ENCODE data around the gene RAPGEF4. TPM values are rescaled to one million over a fixed set of nuclear protein-coding genes. Genes with fewer than 3 reads are reported as not detected.

Gene RAPGEF4
- total RNA-seq, 1 experiment from 2014 or later = 2.2 TPM

DNA sequence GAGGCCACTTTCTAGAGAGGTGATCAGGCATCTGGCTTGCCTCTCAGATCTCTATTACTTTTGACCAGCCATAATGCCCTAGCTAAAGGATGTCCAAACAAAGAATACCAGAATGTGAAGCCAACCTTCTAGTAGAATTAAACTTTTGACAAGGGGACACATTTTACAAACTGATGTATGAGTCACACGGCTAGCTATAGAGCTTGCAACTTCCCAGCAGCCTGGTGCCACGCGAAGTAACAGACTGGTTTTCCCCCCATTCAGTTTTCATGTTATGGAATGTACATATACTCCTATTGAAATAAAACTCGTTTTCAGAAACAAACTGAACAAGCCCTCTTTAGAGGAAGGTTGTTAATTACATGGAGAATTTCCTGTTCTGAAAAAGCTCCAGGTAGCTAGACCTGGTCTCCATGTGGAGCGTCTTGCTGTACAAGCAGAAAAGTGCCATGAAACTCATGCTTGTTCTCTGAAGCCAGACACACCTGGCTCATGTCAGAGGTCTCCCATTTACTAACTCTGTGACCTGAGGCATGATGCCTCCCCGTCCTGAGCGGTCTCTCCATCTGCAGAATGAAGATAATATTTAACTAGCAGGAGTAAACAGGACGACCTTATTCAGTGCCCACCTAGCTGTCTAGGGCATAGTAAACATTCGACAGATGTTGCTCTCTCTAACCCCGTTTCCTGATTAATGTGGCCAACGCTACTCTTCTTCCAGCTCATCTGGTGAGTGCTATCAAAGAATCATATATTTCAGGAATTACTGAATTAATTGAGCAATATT lies 258.5 kb downstream of the RAPGEF4 start:
- CTCF ChIA-PET = no interaction called here
- POLR2A ChIA-PET = no interaction called here
- H3K27ac Mint-ChIP-seq = no peak overlapping the region
- ATAC-seq (no peak), DNase-seq (ENCODE audit: low spot score) (no peak)
- no peak overlapping the region for H3K4me3 Mint-ChIP-seq
- H3K4me1 Mint-ChIP-seq = peaks cover 17% of the 10 kb centered on the region
- no peaks in the 10 kb centered on the region for H3K9me3 Mint-ChIP-seq
- H3K27me3 Mint-ChIP-seq (ENCODE audit: low read depth) = no peaks in the 10 kb centered on the region
- no peaks in the 10 kb centered on the region for H3K36me3 Mint-ChIP-seq
- no peak for TF ChIP-seq TCF7 (CRISPR knock-in tag; IDR thresholded peaks at IDR 0.05; ENCODE audit: low read depth)
- TF ChIP-seq NFYB (CRISPR knock-in tag; conservative IDR thresholded peaks at IDR 0.05; ENCODE audit: low read depth) = no peak
- no peak for TF ChIP-seq ZNF263 (CRISPR knock-in tag; IDR thresholded peaks at IDR 0.05; ENCODE audit: low read depth)
- no peak for TF ChIP-seq NFE2L1 (CRISPR knock-in tag; IDR thresholded peaks at IDR 0.05)
- TF ChIP-seq SMAD4 (CRISPR knock-in tag; IDR thresholded peaks at IDR 0.05) = no peak
- no peak for TF ChIP-seq ETV6 (CRISPR knock-in tag; IDR thresholded peaks at IDR 0.05)
- no peak for TF ChIP-seq ZNF423 (CRISPR knock-in tag; IDR thresholded peaks at IDR 0.05)
- no peak for TF ChIP-seq ZNF671 (CRISPR knock-in tag; IDR thresholded peaks at IDR 0.05)
- TF ChIP-seq GTF2I (CRISPR knock-in tag; conservative IDR thresholded peaks at IDR 0.05) = no peak
- TF ChIP-seq, protein P1, sequence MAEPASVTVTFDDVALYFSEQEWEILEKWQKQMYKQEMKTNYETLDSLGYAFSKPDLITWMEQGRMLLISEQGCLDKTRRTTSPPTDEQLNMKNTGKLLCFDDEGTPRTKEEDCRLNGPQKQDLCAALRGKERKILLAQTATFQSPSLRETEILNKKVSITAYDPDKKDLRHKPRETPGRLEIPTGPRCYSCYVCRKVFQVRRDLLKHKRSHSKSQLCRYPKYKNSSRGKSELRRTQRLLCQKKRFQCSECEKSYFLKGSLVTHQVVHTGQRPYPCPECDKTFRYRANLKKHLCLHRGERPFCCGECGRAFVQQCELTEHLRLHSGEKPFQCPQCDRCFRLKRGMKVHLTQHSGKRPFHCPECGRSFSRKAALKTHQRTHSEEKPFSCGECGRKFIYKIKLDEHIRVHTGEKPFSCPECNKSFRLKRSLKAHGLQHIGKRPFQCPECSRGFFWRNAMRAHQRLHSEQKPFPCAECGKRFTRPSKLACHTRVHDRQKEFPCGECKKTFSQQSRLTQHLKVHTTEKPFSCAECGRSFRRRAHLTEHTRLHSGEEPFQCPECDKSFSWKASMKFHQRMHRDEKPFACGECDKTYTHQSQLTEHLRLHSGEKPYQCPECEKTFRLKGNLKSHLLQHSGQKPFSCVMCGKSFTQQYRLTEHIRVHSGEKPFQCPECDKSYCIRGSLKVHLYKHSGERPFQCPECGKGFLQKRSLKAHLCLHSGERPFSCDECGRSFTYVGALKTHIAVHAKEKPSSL (CRISPR knock-in tag; conservative IDR thresholded peaks at IDR 0.05) = no peak
- no peak for TF ChIP-seq TP53 (CRISPR knock-in tag; IDR thresholded peaks at IDR 0.05)
- no peak for TF ChIP-seq HMGXB4 (CRISPR knock-in tag; IDR thresholded peaks at IDR 0.05)
- no peak for TF ChIP-seq JUN (CRISPR knock-in tag; IDR thresholded peaks at IDR 0.05)
- TF ChIP-seq, protein P2, sequence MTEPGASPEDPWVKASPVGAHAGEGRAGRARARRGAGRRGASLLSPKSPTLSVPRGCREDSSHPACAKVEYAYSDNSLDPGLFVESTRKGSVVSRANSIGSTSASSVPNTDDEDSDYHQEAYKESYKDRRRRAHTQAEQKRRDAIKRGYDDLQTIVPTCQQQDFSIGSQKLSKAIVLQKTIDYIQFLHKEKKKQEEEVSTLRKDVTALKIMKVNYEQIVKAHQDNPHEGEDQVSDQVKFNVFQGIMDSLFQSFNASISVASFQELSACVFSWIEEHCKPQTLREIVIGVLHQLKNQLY (CRISPR knock-in tag; IDR thresholded peaks at IDR 0.05) = no peak
- no peak for TF ChIP-seq ATF2 (CRISPR knock-in tag; IDR thresholded peaks at IDR 0.05; ENCODE audit: borderline replicate concordance, low read depth)
- TF ChIP-seq ZNF416 (CRISPR knock-in tag; IDR thresholded peaks at IDR 0.05) = no peak
- TF ChIP-seq ZNF232 (CRISPR knock-in tag; IDR thresholded peaks at IDR 0.05) = no peak
- no peak for TF ChIP-seq OVOL2 (CRISPR knock-in tag; IDR thresholded peaks at IDR 0.05; ENCODE audit: borderline replicate concordance)
- no peak for TF ChIP-seq ATF1 (CRISPR knock-in tag; IDR thresholded peaks at IDR 0.05)
- TF ChIP-seq RELA (CRISPR knock-in tag; IDR thresholded peaks at IDR 0.05; ENCODE audit: borderline replicate concordance) = no peak

GRCh38 chr2:172994864-172995263 lies 259.2 kb downstream of the RAPGEF4 start:
- no peak overlapping the region for H3K27ac Mint-ChIP-seq
- H3K27me3 Mint-ChIP-seq (ENCODE audit: low read depth) = no peaks in the 10 kb centered on the region
- CTCF ChIA-PET = interaction anchor here (0.9 to 1.4 kb wide), 5 partner anchors 10 to 63 kb away, joined by 3 to 7 read pairs (median 4); no protein-coding TSS in a partner anchor
- peaks cover 17% of the 10 kb centered on the region for H3K4me1 Mint-ChIP-seq
- POLR2A ChIA-PET = no interaction called here
- ATAC-seq = no peak
- H3K4me3 Mint-ChIP-seq = no peak overlapping the region
- no peak for DNase-seq (ENCODE audit: low spot score)
- no peaks in the 10 kb centered on the region for H3K9me3 Mint-ChIP-seq
- H3K36me3 Mint-ChIP-seq = no peaks in the 10 kb centered on the region
- TF ChIP-seq IRF1 (CRISPR knock-in tag; IDR thresholded peaks at IDR 0.05) = no peak
- TF ChIP-seq, protein P3, sequence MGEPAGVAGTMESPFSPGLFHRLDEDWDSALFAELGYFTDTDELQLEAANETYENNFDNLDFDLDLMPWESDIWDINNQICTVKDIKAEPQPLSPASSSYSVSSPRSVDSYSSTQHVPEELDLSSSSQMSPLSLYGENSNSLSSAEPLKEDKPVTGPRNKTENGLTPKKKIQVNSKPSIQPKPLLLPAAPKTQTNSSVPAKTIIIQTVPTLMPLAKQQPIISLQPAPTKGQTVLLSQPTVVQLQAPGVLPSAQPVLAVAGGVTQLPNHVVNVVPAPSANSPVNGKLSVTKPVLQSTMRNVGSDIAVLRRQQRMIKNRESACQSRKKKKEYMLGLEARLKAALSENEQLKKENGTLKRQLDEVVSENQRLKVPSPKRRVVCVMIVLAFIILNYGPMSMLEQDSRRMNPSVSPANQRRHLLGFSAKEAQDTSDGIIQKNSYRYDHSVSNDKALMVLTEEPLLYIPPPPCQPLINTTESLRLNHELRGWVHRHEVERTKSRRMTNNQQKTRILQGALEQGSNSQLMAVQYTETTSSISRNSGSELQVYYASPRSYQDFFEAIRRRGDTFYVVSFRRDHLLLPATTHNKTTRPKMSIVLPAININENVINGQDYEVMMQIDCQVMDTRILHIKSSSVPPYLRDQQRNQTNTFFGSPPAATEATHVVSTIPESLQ (CRISPR knock-in tag; IDR thresholded peaks at IDR 0.05) = no peak
- TF ChIP-seq ZBTB21 (CRISPR knock-in tag; IDR thresholded peaks at IDR 0.05; ENCODE audit: borderline replicate concordance) = no peak
- TF ChIP-seq, protein P4, sequence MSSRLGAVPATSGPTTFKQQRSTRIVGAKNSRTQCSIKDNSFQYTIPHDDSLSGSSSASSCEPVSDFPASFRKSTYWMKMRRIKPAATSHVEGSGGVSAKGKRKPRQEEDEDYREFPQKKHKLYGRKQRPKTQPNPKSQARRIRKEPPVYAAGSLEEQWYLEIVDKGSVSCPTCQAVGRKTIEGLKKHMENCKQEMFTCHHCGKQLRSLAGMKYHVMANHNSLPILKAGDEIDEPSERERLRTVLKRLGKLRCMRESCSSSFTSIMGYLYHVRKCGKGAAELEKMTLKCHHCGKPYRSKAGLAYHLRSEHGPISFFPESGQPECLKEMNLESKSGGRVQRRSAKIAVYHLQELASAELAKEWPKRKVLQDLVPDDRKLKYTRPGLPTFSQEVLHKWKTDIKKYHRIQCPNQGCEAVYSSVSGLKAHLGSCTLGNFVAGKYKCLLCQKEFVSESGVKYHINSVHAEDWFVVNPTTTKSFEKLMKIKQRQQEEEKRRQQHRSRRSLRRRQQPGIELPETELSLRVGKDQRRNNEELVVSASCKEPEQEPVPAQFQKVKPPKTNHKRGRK (CRISPR knock-in tag; IDR thresholded peaks at IDR 0.05; ENCODE audit: borderline replicate concordance) = no peak
- no peak for TF ChIP-seq TEAD1 (CRISPR knock-in tag; IDR thresholded peaks at IDR 0.05)
